GM19452 (cell line): ENCODE results near the gene JMJD8.
"Not testable (repeated sequence)": the region's sequence is repeated elsewhere in the genome, so short reads cannot be mapped to it uniquely, and the experiment has no call there.

ENCODE experiments used
- ATAC-seq: cut with Tn5 transposase; IDR thresholded peaks from one replicate; pipeline ENCODE4 v1.9.1; 2021; ENCODE audit not compliant: unreplicated experiment

The JMJD8 gene

DNA sequence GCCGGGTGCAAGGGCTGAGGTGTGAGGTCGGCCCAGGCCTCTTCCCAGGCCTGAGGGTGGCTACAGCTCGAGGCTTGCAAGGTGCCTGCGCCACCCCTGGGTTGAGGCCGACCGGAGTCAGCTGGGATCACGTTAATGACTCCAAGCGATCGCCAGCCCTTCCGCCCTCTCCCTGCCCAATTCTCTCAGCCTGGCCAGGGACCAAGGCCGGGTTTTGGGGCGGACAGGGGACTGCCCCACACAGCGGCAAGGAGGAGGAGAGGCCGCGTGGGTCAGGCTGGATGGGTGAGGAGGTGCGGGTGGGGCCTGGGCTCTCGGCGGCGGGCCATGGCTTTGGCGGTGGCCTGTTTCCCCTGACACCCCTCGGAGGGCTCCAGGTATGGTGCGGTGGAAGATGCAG is 9.2 kb upstream of the JMJD8 start:
- ATAC-seq: no peak

DNA sequence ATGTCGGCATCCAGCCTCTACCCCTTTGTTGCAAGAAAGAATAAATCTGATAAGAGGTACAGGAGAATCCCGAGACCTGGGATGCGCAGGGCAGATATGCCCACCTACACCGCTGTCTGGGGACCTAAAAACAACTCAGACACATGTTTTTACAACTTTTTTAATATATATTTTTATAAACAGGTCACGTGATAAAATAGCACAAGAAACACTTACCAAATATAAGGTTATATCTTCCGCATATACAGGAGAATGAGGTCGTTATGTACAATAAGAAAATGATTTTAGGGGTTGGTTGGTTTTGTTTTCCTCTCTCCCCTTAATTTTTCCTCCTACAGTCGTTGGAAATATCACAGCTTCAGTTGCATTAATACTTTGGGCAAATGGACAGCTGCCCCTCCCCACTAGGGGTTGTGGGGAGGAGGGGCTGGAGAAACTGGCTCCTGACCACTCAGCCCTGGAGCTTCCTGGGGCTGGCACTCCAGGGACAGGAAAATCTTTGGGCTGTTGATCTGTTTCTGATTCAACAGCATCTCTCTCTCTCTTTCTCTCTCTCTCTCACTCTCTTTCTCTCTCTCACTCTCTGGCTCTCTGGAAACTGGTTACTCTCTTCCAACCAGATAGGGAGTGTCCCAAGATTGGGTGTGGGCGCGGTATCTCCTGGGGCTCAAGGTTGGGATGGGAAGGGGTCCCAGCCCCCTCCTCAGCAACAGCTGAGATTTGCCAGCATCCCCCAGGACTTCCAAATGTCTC is 8.4 kb upstream of the JMJD8 start:
- ATAC-seq: no peak

DNA sequence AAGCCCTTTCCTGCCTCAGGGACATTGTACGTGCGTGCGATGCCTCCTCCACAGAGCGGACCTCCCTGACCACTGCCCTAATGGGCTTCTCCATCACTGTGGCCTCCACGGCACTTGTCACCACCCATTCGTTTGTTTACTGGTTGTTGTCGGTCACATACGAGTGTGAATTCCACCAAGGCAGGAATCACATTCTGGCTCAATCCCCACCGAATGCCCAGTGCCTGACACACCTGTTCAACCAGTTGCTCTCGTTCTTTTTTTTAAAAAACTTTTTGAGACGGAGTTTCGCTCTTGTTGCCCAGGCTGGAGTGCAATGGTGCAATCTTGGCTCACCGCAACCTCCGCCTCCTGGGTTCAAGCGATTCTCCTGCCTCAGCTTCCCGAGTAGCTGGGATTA is 7.1 kb upstream of the JMJD8 start:
- ATAC-seq: not testable (repeated sequence)

DNA sequence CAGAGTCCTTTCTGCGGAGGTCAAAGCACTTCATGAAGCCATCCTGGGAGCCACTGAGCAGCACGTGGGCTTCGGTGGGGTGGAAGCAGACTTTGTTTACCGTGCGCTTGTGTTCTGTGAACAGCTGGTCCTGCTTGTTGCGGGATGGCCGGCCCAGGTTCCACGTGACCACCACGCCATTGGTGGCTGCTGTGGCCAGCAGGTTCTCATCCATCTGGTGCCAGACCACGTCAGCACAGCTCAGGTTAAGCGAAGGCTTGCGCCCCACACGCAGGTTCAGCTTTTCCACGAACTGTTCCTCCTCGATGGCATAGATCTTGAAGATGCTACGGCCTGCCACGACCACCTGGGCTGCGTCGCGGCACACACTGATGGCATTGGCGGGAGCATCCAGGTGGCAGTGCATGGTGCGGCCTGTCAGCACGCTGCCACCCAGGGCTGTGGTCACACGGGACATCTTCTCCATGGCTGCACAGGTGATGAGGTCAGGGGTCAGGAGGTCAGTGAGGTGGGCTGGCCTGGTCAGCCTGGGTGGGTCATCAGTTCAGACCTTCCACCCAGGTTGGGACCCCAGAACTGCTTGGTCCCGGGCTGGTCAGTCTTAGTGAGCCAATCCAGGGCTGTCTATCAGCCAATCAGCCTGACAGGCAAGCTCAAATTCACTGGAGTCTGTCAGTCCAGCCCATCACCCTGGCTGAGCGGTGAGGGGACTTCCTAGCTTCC is 5.2 kb upstream of the JMJD8 start:
- no peak for ATAC-seq

DNA sequence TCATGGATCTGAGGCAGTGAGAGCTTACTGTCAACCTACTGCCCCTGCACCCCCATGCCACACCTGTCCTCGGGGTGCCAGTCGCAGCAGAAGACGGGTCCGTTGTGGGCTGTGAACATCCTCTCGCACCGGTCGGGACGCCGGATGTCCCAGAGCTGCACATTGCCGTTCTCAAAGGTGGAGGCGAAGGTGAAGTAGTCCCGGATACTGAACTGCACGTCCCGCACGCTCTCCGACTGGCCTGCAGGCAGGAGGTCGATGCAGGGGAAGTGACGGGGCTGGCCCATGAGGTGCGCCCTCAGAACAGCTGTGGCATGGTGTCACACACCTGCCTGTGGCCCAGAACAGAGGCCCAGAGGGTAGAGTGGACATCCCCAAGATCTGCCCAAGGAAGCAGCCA is 3.4 kb upstream of the JMJD8 start:
- ATAC-seq: no peak

DNA sequence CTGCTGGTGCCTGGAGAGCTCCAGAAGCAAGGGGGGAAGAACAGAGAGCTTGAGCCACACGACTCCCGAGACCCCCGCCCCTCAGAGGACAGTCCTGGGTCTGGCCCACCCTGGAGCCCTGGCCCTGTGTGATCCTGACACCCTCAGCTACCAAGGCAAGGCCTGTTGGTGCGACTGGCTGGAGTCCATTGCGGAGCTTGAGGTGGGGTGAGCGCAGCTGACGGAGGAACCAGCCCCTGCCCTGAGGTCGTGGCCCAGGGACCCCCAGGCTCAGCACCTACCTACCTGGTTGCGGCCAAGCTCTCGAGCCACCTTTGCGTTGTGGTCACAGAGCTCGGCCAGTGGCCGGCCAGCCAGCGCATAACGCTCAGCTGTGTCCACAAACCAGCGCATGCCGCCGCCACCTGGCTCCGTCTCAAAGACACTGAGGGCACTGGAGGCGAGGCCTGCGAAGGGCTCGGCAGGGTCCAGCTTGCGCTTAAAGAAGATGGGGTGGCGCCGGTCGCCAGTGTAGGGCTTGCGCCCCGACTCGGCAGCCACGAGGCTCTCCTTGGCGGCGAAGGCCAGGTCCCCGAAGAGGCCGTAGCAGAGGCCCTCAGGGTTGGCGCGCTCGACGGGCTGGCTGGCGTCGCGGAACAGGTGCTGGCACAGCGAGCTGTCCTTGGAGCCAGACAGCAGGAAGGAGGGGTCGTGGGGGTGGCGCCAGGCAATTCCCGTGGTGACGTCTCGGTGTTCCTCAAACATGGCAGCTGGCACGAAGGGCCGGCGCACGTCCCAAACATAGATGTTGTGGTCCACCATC is 2.5 kb upstream of the JMJD8 start:
- ATAC-seq: no peak

DNA sequence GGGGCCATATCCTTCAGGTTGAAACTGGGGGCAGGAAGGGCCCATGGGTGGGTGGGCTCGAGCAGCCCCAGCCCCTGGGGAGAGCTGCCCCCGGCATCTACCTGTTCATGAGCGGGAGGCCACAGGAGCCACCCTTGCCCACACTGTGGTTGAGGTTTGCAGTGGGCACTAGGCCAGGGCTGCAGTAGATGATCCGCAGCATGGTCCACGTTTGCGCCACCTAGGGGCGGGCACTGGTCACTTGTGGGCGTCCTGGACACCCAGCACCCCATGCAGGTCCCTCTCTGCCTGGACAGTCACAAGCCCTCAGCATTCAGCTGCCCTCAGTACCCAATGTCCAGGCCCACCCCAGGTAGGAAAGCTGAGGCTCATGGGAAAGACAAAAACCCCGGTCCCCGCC is 1.8 kb upstream of the JMJD8 start:
- no peak for ATAC-seq

DNA sequence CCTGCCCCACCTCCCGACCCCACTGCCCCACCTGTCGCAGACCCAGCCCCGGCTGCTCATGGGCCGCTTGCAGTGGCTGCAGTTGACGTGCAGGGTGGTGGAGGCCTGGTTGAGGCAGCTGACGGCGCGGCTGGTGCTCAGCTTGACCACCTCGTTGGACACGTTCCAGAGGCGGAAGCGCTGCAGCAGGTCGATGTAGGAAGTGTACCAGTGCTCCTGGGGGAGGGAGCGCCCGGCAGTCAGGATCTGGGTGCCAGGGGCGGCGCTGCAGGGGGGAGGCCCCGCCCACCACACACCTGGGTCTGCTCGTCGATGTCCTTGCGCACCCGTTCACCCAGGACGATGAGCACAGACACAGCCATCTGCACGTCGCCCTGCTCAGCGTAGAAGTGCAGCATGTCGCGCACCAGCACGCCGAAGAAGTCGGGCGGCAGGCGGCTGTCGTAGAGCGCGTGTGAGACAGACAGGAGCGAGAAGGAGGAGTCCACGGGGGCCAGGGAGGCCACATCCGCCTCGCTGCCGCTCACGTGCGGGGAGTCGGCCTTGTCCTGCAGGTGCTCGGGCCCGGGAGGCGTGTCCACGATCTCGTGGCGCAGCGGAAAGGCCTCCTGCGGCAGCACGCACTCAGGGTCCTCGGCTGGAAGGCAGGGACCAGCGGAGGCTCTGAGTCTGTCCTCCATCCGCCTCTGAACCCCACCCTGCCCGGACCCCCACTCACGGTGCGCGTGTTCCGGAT is 995 bp upstream of the JMJD8 start:
- ATAC-seq: no peak

DNA sequence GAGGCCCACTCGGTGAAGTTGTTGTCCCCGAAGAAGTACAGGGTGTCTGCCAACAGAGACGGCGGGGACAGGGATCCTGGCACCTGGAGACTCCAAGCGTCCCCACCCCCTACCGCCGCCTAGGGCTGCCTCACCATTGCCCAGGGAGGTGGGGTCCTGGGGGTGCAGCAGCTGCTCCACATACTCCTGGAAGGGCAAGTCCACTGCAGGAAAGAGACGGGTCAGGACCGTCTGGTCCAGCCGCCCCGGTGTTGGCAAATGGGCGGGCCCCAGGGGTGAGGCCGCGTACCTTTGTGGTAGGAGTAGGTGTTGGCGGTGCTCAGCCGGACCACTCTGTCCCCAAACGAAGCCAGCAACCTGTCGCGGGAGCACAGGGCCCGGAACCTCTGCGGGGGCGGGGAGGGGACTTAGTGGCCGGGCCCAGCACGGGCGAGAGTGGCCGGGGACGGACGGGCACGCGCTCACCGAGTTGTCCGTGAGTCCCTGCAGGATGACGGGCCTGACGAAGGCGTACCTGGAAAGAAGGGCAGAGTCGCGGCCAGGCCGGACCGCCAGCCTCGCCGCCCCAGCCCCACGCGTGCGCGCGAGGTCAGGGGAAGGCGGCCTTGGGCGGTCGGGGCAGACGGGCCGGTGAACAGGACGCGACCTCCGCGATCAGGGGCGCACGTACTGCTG is 601 bp downstream of the JMJD8 start:
- no peak for ATAC-seq

DNA sequence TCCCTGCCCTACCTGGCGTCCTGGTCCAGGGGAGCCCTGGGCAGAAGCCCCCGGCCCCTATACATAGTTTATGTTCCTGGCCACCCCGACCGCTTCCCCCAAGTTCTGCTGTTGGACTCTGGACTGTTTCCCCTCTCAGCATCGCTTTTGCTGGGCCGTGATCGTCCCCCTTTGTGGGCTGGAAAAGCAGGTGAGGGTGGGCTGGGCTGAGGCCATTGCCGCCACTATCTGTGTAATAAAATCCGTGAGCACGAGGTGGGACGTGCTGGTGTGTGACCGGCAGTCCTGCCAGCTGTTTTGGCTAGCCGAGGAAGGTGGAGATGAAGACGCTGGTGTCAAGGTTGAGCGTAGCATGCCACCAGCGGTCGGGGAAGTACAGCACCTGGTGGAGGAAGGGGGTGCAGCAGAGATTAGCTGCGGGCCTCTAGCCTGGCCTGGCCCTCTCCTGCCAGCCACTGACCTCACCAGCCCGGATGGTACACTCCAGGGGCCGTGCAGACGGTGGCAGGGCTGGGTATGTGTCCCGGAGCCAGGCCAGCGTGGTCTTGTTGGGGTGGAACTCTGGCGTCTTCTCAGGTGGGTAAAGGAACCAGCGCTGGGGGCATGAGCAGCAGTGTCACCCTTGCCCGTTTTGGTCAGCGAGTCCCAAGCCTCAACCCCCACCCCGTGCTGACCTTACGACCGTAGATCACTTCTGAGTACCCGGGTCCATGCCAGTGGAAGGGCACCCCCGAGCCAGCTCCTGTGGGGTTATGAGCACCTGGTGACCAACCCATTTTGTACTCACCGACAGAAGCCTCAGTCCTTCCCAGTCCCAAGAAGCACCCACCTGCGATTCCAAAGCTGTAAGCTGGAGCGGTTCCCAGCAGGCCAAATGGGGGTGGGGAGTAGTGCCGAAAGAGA is 1.4 kb downstream of the JMJD8 start:
- ATAC-seq: no peak

DNA sequence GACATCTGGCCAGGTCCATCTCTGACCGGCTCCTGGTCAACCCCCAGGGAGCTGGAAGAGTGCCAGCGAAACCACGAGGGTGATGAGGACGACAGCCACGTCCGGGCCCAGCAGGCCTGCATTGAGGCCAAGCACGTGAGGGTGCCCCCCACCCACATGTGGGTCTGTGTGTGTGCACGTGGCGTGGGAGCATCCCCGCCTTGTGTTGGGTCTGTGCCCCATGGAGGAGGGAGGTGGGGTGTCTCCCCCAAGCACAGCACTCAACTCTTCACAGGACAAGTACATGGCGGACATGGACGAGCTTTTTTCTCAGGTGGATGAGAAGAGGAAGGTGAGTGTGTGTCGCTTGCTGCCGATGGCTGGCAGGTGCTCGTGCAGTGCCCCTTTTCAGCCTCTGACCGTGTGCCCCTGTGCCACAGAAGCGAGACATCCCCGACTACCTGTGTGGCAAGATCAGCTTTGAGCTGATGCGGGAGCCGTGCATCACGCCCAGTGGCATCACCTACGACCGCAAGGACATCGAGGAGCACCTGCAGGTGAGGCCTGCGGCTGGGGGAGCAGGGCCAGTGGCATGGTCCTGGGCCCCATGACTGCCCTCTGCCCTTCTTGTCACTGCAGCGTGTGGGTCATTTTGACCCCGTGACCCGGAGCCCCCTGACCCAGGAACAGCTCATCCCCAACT is 2.2 kb downstream of the JMJD8 start:
- ATAC-seq: no peak

DNA sequence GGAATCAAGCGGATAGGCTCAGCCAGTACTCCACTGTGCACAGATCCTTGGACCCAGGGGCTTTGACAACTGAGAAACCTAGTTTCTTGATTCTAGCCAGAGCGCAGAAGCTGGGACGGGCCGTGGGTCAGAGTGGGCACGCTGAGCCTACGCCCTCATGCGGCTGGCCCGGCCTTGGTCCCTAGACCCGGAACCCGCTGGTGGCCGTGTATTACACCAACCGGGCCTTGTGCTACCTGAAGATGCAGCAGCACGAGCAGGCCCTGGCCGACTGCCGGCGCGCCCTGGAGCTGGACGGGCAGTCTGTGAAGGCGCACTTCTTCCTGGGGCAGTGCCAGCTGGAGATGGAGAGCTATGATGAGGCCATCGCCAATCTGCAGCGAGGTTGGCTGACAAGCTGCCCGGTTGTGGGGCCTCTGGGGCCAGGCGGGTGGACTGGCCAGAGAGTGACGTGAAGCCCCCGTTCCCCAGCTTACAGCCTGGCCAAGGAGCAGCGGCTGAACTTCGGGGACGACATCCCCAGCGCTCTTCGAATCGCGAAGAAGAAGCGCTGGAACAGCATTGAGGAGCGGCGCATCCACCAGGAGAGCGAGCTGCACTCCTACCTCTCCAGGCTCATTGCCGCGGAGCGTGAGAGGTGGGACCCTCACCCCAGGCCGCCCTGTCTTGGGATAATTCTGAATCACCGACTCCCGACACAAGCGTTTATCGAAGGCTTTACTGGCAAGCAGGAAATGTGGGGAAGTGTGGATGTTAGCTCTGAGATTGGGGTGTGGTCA is 3.0 kb downstream of the JMJD8 start:
- ATAC-seq: no peak

DNA sequence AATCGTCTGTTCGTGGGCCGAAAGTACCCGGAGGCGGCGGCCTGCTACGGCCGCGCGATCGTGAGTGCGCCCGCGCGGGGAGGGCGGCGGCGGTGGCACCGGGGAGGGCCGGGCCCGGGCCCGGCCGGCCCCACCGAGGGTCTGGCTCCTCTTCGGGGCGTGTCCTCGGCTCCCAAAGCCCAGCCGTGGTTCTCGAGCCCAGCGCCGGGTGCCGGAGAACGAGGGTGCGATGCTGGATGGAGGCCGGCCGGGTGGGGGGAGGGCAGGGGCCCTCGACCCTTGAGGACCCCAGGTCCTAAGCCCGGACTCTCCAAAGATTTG is 3.5 kb downstream of the JMJD8 start:
- ATAC-seq: no peak

DNA sequence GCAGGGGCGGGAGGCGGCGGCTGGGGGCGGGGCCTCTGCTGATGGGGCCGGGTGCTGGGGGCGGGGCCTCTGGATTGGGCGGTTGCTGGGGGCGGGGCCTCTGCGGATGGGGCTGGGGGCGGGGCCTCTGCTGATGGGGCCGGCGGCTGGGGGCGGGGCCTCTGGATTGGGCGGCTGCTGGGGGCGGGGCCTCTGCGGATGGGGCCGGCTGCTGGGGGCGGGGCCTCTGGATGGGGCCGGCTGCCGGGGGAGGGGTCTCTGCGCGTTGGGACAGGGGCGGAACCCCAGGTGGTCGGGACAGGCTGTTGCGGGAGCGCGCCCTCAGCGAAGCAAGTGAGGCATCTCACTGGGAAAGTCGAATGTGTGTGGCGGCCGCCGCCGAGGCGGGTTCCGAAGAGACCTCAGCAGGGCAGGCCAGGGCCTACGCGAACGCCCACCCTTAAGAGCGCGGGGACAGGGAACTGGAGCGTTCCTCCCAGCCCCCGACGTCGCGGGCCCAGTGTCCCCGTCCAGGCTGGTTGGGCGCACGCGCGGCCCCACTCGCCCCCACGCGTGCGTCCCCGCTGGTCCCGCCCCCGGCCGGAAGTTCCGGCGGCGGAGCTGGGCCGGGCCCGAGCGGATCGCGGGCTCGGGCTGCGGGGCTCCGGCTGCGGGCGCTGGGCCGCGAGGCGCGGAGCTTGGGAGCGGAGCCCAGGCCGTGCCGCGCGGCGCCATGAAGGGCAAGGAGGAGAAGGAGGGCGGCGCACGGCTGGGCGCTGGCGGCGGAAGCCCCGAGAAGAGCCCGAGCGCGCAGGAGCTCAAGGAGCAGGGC is 4.1 kb downstream of the JMJD8 start, which contains the start of gene STUB1:
Gene STUB1, plus strand, starts transcription at position 597 of the 811 bp plus-strand sequence. Its CDS starts 116 bp downstream, at position 713.
- no peak for ATAC-seq

DNA sequence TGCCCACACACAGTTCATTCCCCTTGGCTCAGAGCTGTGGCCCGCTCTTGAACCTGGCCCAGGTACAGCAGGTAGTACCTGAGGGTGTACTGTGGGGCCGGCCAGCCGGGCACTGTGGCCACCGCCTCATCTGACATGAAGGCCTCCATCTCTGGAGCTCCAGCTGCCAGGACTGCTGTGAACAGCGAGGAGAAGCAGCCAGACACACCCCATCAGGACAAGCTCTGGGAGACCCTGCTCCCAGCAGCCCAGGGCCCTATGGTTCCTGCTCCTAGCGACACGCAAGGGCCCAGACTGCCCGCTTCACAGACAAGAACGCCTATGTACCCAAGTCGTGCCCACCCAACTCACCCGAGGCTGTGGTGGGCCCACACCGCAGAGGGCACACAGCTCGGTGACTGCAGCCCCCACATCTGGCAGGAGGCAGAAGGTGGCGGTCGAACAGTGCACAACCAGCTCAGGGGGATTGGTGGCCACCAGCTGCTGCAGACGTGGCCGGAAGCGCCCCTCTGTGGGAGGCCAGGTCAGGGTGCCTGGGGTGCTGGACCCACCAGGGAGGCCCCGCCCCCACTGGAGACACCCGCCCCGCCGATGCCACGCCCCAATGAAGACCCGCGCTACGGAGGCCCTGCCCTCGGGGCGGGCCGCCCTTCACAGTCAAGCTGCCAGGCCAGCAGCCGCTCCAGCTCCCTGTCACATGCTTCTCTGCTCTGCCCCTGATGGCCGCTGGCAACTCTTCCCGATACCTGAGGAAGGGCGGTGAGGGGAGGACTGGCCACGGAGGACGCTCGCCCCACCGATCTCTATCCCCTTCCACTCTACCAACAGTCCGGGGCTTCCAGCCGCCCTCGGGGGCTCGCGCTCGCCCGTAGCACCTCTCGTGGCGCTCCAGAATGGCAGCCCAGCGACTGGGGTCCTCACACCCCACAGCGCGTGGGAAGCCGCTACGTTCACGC is 5.0 kb downstream of the JMJD8 start:
- no peak for ATAC-seq

DNA sequence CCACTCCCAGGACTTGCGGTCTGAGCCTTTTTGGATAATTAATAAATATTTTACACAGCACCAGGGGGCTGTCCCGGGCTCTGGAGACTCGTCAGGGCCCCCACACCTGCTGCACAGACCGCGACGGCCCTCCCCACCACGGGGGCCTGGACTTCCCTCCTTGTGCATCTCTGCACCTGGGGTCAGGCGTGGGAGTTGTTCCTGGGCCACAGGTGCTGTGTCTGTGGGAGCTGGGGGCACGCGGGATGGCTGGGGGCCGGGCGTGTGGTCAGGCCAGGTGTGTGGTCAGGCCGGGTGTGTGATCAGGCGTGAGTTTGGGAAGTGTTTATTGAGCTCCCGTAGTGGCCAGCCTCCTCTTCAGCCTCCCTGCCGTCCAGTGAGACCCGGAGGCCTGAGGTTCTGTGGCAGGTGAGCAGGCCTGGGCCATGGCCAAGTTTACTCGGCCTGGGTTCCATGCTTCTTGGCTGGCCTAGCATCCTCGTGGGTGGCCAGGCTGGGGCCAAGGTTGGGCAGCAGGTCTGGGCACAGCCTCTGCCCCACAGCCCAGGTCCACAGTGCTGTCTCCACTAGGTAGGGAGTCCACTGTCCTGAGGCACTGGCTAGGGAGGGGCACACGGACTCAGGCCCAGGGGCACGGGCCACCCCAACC is 5.8 kb downstream of the JMJD8 start:
- no peak for ATAC-seq
